ENCODE data around the gene SLC2A6. TPM values are rescaled to one million over a fixed set of nuclear protein-coding genes. Genes with fewer than 3 reads are reported as not detected.

The SLC2A6 gene
- total RNA-seq, 1 experiment from 2014 or later = 20.5 TPM

DNA sequence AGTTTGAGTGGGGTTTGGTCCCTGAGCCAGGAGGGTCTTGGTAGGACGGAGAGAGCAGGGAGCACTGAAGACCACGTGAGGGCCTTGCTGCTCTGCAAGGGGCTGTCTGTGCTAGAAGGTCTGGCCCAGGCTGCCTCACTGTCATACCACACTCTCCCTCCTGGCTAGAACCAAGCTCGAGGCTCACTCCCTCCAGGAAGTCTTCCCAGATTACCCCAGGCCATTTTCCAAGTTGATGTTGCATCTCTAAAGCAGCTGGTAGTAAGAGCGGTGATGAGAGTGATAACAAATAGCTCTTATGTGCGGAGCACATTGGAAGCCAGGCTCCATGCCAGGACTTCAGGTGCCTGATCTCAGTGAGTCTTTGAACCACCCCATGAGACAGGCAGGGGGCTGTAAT, 39.3 kb upstream of the SLC2A6 start:
- Histone ChIP-seq H3K4me1 (ENCODE audit: insufficient read depth, low read length) (no peaks in the 10 kb centered on the region), H3K79me2 (ENCODE audit: low read length) (no peaks in the 10 kb centered on the region), H4K20me1 (ENCODE audit: low read length) (no peaks in the 10 kb centered on the region), H3K9me3 (ENCODE audit: low read length) (no peaks in the 10 kb centered on the region), H3K9me2 (replicated peaks; ENCODE audit: low read length) (no peaks in the 10 kb centered on the region), H3K9ac (ENCODE audit: low read length) (no peak overlapping the region), H3K4me2 (ENCODE audit: low read length) (no peak overlapping the region), H3K27me3 (ENCODE audit: low read length) (no peaks in the 10 kb centered on the region), H3K36me3 (ENCODE audit: low read depth, low read length) (no peaks in the 10 kb centered on the region), H3K27ac (ENCODE audit: low read length) (no peak overlapping the region), H2AFZ (ENCODE audit: low read length) (no peak overlapping the region), H3F3A (ENCODE audit: low read length, unreplicated experiment) (no peaks in the 10 kb centered on the region), H3K4me3 (ENCODE audit: low read length) (no peak overlapping the region)
- intact Hi-C loops (cut with micrococcal nuclease) = no loop called here
- ATAC-seq (no peak), DNase-seq (no peak)
- no TSS peak for BruUV-seq (replicated peaks)
- POLR2A ChIA-PET (ENCODE audit: unreplicated experiment) = no interaction called here
- TF ChIP-seq EZH2 (IDR thresholded peaks at IDR 0.05; ENCODE audit: low read length, unreplicated experiment) (no peak), EZH2phosphoT487 (IDR thresholded peaks at IDR 0.05; ENCODE audit: borderline replicate concordance, low read length) (no peak)
- TF ChIP-seq, protein P1, sequence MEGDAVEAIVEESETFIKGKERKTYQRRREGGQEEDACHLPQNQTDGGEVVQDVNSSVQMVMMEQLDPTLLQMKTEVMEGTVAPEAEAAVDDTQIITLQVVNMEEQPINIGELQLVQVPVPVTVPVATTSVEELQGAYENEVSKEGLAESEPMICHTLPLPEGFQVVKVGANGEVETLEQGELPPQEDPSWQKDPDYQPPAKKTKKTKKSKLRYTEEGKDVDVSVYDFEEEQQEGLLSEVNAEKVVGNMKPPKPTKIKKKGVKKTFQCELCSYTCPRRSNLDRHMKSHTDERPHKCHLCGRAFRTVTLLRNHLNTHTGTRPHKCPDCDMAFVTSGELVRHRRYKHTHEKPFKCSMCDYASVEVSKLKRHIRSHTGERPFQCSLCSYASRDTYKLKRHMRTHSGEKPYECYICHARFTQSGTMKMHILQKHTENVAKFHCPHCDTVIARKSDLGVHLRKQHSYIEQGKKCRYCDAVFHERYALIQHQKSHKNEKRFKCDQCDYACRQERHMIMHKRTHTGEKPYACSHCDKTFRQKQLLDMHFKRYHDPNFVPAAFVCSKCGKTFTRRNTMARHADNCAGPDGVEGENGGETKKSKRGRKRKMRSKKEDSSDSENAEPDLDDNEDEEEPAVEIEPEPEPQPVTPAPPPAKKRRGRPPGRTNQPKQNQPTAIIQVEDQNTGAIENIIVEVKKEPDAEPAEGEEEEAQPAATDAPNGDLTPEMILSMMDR (conservative IDR thresholded peaks at IDR 0.05; ENCODE audit: low read depth, low read length) = no peak
- CTCF ChIA-PET = no interaction called here

- Histone ChIP-seq H3K4me3 (ENCODE audit: low read length) (no peak overlapping the region), H3F3A (ENCODE audit: low read length, unreplicated experiment) (no peaks in the 10 kb centered on the region), H4K20me1 (ENCODE audit: low read length) (no peaks in the 10 kb centered on the region), H3K79me2 (ENCODE audit: low read length) (no peaks in the 10 kb centered on the region), H3K27ac (ENCODE audit: low read length) (no peak overlapping the region), H3K9ac (ENCODE audit: low read length) (no peak overlapping the region), H3K4me2 (ENCODE audit: low read length) (no peak overlapping the region), H3K4me1 (ENCODE audit: insufficient read depth, low read length) (no peaks in the 10 kb centered on the region), H3K9me3 (ENCODE audit: low read length) (no peaks in the 10 kb centered on the region), H3K27me3 (ENCODE audit: low read length) (no peaks in the 10 kb centered on the region), H3K36me3 (ENCODE audit: low read depth, low read length) (no peaks in the 10 kb centered on the region), H2AFZ (ENCODE audit: low read length) (no peak overlapping the region), H3K9me2 (replicated peaks; ENCODE audit: low read length) (no peaks in the 10 kb centered on the region)
- ATAC-seq (no peak), DNase-seq (no peak)
- no TSS peak for BruUV-seq (replicated peaks)
- CTCF ChIA-PET = no interaction called here
- intact Hi-C loops (cut with micrococcal nuclease) = no loop called here
- POLR2A ChIA-PET (ENCODE audit: unreplicated experiment) = no interaction called here
- no peak for TF ChIP-seq EZH2phosphoT487 (IDR thresholded peaks at IDR 0.05; ENCODE audit: borderline replicate concordance, low read length)
- no peak for TF ChIP-seq EZH2 (IDR thresholded peaks at IDR 0.05; ENCODE audit: low read length, unreplicated experiment)
- TF ChIP-seq, protein P1 (conservative IDR thresholded peaks at IDR 0.05; ENCODE audit: low read depth, low read length) = no peak
Measured at GRCh38 chr9:133517711-133518110, 38.8 kb upstream of the SLC2A6 start.

DNA sequence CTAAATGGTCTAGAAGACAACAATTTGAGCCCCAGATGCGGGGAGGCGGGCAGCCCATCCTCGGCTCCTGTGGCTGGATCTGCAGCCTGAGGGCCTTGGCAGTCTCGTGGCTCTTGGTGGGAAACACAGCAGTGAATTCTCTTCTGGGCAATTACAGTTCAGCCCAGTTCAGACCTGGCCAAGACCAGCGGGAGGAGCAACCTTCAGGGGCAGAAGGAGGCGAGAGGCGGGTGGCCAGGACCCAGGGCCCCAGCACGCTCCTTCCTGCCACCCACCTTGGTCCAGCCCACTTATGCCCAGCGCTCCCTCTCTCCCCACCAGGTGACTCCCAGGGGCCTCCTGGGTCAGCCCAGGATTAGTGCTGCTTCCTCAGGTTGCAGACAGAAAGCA, 38.1 kb upstream of the SLC2A6 start:
- Histone ChIP-seq H2AFZ (ENCODE audit: low read length) (no peak overlapping the region), H3K9me2 (replicated peaks; ENCODE audit: low read length) (no peaks in the 10 kb centered on the region), H4K20me1 (ENCODE audit: low read length) (no peaks in the 10 kb centered on the region), H3K79me2 (ENCODE audit: low read length) (no peaks in the 10 kb centered on the region), H3F3A (ENCODE audit: low read length, unreplicated experiment) (no peaks in the 10 kb centered on the region), H3K27ac (ENCODE audit: low read length) (no peak overlapping the region), H3K9ac (ENCODE audit: low read length) (no peak overlapping the region), H3K4me3 (ENCODE audit: low read length) (no peak overlapping the region), H3K9me3 (ENCODE audit: low read length) (no peaks in the 10 kb centered on the region), H3K36me3 (ENCODE audit: low read depth, low read length) (no peaks in the 10 kb centered on the region), H3K4me1 (ENCODE audit: insufficient read depth, low read length) (no peaks in the 10 kb centered on the region), H3K4me2 (ENCODE audit: low read length) (no peak overlapping the region), H3K27me3 (ENCODE audit: low read length) (no peaks in the 10 kb centered on the region)
- BruUV-seq (replicated peaks) = no TSS peak
- intact Hi-C loops (cut with micrococcal nuclease) = no loop called here
- TF ChIP-seq EZH2phosphoT487 (IDR thresholded peaks at IDR 0.05; ENCODE audit: borderline replicate concordance, low read length) = no peak
- no peak for TF ChIP-seq EZH2 (IDR thresholded peaks at IDR 0.05; ENCODE audit: low read length, unreplicated experiment)
- TF ChIP-seq, protein P1 (conservative IDR thresholded peaks at IDR 0.05; ENCODE audit: low read depth, low read length) = no peak
- ATAC-seq (no peak), DNase-seq (no peak)
- ChIA-PET POLR2A (ENCODE audit: unreplicated experiment) (no interaction called here), CTCF (no interaction called here)

All from PC-3 (cell line).